Measurements from ENCODE around the gene PCGF2. TPM values are rescaled to one million over a fixed set of nuclear protein-coding genes. Genes with fewer than 3 reads are reported as not detected.
A peak's percentile ranks its signal among the peaks of the same experiment; 100 is the strongest.

Gene PCGF2
- total and polyA plus RNA-seq, 3 donors from 2014 or later: 8.1 to 21.2 (median 20.9) TPM

DNA sequence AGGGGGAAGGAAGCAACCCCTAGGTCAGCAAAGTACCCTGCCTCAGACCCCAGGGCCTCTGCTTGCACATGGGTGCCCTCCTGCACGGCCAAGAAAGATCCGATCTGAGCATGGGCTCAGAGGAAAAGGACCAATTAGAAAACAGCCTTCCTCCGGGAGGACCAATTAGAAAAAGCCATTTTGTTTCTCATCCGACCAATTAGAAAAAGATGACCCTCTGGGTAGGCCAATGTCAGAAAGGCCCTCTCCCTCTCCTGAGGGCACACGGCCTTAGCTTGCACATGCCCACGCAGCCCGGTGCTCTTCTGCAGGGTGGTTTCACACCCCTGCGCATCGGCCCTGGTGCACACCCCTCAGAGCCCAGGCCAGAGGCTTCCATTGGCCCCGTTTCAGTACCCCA, 23.1 kb downstream of the PCGF2 start:
- Histone ChIP-seq H3K27ac (no peak overlapping the region), H3K36me3 (ENCODE audit: low read depth, missing control alignments) (no peaks in the 10 kb centered on the region)

DNA sequence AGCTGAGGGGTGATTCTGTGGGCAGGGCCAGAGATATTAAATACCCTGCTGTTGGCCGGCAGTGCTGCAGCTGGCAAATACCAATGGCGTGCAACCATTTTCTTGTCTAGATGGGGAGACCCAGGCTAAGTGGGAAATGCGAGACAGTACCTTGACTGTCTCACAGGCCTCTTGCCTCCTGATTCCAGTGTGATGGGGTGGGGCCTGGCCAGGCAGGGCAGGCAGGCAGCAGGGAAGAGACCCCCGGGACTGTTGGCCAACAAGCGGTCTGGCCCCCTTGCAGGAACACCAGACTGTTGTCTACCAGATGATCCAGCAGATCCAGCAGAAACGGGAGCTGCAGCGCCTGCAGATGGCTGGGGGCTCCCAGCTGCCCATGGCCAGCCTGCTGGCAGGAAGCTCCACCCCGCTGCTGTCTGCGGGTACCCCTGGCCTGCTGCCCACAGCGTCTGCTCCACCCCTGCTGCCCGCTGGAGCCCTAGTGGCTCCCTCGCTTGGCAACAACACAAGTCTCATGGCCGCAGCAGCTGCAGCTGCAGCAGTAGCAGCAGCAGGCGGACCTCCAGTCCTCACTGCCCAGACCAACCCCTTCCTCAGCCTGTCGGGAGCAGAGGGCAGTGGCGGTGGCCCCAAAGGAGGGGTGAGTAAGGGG, 23.7 kb downstream of the PCGF2 start:
- peak; percentile 72 for DNase-seq
- WGBS, 2 donors: 42 to 71% methylated on average over 4 to 16 of the region's 16 CpGs
- H3K27me3 ChIP-seq: no peaks in the 10 kb centered on the region
- no peak overlapping the region for H3K27ac ChIP-seq
- no peak for TF ChIP-seq POLR2A (IDR thresholded peaks at IDR 0.05)
- TF ChIP-seq, protein P1, sequence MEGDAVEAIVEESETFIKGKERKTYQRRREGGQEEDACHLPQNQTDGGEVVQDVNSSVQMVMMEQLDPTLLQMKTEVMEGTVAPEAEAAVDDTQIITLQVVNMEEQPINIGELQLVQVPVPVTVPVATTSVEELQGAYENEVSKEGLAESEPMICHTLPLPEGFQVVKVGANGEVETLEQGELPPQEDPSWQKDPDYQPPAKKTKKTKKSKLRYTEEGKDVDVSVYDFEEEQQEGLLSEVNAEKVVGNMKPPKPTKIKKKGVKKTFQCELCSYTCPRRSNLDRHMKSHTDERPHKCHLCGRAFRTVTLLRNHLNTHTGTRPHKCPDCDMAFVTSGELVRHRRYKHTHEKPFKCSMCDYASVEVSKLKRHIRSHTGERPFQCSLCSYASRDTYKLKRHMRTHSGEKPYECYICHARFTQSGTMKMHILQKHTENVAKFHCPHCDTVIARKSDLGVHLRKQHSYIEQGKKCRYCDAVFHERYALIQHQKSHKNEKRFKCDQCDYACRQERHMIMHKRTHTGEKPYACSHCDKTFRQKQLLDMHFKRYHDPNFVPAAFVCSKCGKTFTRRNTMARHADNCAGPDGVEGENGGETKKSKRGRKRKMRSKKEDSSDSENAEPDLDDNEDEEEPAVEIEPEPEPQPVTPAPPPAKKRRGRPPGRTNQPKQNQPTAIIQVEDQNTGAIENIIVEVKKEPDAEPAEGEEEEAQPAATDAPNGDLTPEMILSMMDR (IDR thresholded peaks at IDR 0.05): no peak
- no peaks in the 10 kb centered on the region for H3K9me3 ChIP-seq
- no peak overlapping the region for H3K4me3 ChIP-seq
- H3K4me1 ChIP-seq: peaks cover 16% of the 10 kb centered on the region
- intact Hi-C loops (cut with DNase I; ENCODE audit: low total_unique reads): no loop called here
- no peaks in the 10 kb centered on the region for H3K36me3 ChIP-seq (ENCODE audit: low read depth, missing control alignments)

More for the DNA sequence above, 23.1 kb downstream of the PCGF2 start:
- Histone ChIP-seq H3K27me3 (no peaks in the 10 kb centered on the region), H3K4me3 (no peak overlapping the region), H3K4me1 (peaks cover 20% of the 10 kb centered on the region), H3K9me3 (no peaks in the 10 kb centered on the region)
- DNase-seq: no peak
- TF ChIP-seq POLR2A (IDR thresholded peaks at IDR 0.05): no peak
- TF ChIP-seq, protein P1 (IDR thresholded peaks at IDR 0.05): no peak
- 64 to 66% methylated on average over 10 of the region's 10 CpGs for WGBS, 2 donors
- intact Hi-C loops (cut with DNase I; ENCODE audit: low total_unique reads): no loop called here

DNA sequence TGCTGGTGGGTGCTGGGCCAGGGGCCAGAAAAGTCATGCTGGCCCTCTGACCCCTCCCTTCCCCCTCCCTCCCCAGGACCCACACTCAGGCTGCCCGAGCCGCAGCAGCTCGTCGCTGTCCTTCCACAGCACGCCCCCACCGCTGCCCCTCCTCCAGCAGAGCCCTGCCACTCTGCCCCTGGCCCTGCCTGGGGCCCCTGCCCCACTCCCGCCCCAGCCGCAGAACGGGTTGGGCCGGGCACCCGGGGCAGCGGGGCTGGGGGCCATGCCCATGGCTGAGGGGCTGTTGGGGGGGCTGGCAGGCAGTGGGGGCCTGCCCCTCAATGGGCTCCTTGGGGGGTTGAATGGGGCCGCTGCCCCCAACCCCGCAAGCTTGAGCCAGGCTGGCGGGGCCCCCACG, 26.3 kb downstream of the PCGF2 start:
- WGBS, 2 donors: 93 to 100% methylated on average over 1 to 16 of the region's 16 CpGs
- no peak for DNase-seq
- no peak overlapping the region for H3K27ac ChIP-seq
- intact Hi-C loops (cut with DNase I; ENCODE audit: low total_unique reads): no loop called here
- H3K27me3 ChIP-seq: no peaks in the 10 kb centered on the region
- H3K36me3 ChIP-seq (ENCODE audit: low read depth, missing control alignments): no peaks in the 10 kb centered on the region
- TF ChIP-seq, protein P1 (IDR thresholded peaks at IDR 0.05): no peak
- no peak for TF ChIP-seq POLR2A (IDR thresholded peaks at IDR 0.05)
- no peak overlapping the region for H3K4me3 ChIP-seq
- H3K4me1 ChIP-seq: peaks cover 12% of the 10 kb centered on the region
- H3K9me3 ChIP-seq: no peaks in the 10 kb centered on the region

DNA sequence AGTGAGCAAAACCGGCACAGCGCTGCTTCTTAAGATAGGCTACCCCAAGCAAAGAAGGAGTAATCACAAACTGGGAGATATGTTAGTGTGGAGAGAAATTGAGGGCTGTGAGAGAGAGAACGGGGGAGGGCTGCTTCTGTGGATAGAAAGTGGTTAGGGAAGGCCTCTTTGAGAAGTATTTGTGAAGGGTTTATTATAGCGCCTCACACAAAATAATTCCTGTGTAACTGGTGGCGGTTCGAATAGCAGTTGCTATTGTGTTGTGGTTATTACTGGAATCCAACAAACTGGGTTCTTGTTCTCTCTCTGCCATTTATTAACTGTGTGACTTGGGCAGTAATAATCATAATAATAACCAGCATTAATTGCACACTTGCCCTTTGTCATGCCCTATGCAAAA, 27.2 kb downstream of the PCGF2 start:
- intact Hi-C loops (cut with DNase I; ENCODE audit: low total_unique reads): no loop called here
- no peaks in the 10 kb centered on the region for H3K27me3 ChIP-seq
- TF ChIP-seq, protein P1 (IDR thresholded peaks at IDR 0.05): no peak
- no peak for TF ChIP-seq POLR2A (IDR thresholded peaks at IDR 0.05)
- H3K4me1 ChIP-seq: peaks cover 12% of the 10 kb centered on the region
- no peaks in the 10 kb centered on the region for H3K9me3 ChIP-seq
- no peak for DNase-seq
- 68 to 72% methylated on average over 6 of the region's 6 CpGs for WGBS, 2 donors
- H3K4me3 ChIP-seq: no peak overlapping the region
- H3K36me3 ChIP-seq (ENCODE audit: low read depth, missing control alignments): no peaks in the 10 kb centered on the region
- no peak overlapping the region for H3K27ac ChIP-seq
